ENCODE data around the gene GALNT17.

The GALNT17 gene

GRCh38 chr7:71132127-71132376 lies at the start of gene GALNT17:
TSS of gene GALNT17 (plus strand) at chr7:71132144.
- no peak for TF ChIP-seq EP300 (IDR thresholded peaks at IDR 0.05; ENCODE audit: borderline replicate concordance)
- no peak for TF ChIP-seq TCF12 (IDR thresholded peaks at IDR 0.05; ENCODE audit: low read depth)
- no peak for TF ChIP-seq USF1 (IDR thresholded peaks at IDR 0.05)
- TF ChIP-seq MAX (IDR thresholded peaks at IDR 0.05): no peak
- TF ChIP-seq EGR1 (IDR thresholded peaks at IDR 0.05): no peak
- TF ChIP-seq NFIC (IDR thresholded peaks at IDR 0.05): no peak
- TF ChIP-seq CREB1 (IDR thresholded peaks at IDR 0.05; ENCODE audit: low read depth): no peak
- no peak for TF ChIP-seq YY1 (IDR thresholded peaks at IDR 0.05; ENCODE audit: low read depth)
- no peak for TF ChIP-seq FOXM1 (IDR thresholded peaks at IDR 0.05; ENCODE audit: borderline replicate concordance, low read depth)

DNA sequence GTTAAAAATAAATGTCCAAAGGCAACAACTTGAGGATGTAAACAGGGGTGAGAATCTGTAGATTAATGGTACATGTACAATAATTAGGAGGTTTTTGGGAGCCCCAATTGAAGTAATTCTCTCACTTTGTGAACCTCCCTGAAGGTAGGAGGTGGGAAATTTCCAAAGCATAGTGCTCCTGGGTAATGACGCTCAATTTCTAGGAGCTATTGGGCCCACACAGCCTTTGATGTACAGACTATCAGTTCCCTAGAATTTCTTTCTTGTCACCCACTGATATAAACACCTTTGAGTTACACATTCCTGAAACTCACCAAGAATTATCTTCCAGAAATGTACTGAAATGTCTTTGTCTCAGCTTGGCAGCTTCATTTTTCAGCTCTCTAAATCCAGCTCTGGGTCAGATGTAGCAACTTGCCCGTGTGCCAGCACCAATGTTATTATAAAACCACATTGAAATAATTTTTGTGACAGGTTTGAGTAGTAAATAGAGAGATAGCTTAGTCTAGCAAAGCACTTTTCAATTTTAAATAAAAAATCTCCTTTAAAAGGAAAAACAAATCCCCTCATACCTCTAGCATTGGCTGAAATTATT lies 36.6 kb upstream of the GALNT17 start:
- TF ChIP-seq RAD21 (IDR thresholded peaks at IDR 0.05; ENCODE audit: low read depth) (no peak), MAX (IDR thresholded peaks at IDR 0.05) (no peak), TEAD4 (IDR thresholded peaks at IDR 0.05) (no peak), TCF12 (IDR thresholded peaks at IDR 0.05; ENCODE audit: low read depth) (no peak), EGR1 (IDR thresholded peaks at IDR 0.05) (no peak), USF1 (IDR thresholded peaks at IDR 0.05) (no peak), CREB1 (IDR thresholded peaks at IDR 0.05; ENCODE audit: low read depth) (no peak), TAF1 (IDR thresholded peaks at IDR 0.05; ENCODE audit: low read depth) (no peak), CEBPB (IDR thresholded peaks at IDR 0.05) (no peak), FOXM1 (IDR thresholded peaks at IDR 0.05; ENCODE audit: borderline replicate concordance, low read depth) (no peak), EP300 (IDR thresholded peaks at IDR 0.05; ENCODE audit: borderline replicate concordance) (no peak), YY1 (IDR thresholded peaks at IDR 0.05; ENCODE audit: low read depth) (no peak), NFIC (IDR thresholded peaks at IDR 0.05) (no peak), ZBTB7A (IDR thresholded peaks at IDR 0.05; ENCODE audit: low read depth) (no peak)
- TF ChIP-seq, protein P1, sequence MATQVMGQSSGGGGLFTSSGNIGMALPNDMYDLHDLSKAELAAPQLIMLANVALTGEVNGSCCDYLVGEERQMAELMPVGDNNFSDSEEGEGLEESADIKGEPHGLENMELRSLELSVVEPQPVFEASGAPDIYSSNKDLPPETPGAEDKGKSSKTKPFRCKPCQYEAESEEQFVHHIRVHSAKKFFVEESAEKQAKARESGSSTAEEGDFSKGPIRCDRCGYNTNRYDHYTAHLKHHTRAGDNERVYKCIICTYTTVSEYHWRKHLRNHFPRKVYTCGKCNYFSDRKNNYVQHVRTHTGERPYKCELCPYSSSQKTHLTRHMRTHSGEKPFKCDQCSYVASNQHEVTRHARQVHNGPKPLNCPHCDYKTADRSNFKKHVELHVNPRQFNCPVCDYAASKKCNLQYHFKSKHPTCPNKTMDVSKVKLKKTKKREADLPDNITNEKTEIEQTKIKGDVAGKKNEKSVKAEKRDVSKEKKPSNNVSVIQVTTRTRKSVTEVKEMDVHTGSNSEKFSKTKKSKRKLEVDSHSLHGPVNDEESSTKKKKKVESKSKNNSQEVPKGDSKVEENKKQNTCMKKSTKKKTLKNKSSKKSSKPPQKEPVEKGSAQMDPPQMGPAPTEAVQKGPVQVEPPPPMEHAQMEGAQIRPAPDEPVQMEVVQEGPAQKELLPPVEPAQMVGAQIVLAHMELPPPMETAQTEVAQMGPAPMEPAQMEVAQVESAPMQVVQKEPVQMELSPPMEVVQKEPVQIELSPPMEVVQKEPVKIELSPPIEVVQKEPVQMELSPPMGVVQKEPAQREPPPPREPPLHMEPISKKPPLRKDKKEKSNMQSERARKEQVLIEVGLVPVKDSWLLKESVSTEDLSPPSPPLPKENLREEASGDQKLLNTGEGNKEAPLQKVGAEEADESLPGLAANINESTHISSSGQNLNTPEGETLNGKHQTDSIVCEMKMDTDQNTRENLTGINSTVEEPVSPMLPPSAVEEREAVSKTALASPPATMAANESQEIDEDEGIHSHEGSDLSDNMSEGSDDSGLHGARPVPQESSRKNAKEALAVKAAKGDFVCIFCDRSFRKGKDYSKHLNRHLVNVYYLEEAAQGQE (IDR thresholded peaks at IDR 0.05; ENCODE audit: low read depth): no peak

GRCh38 chr7:71096351-71096750 lies 35.6 kb upstream of the GALNT17 start:
- TF ChIP-seq TEAD4 (IDR thresholded peaks at IDR 0.05) (no peak), USF1 (IDR thresholded peaks at IDR 0.05) (no peak), MAX (IDR thresholded peaks at IDR 0.05) (no peak), NFIC (IDR thresholded peaks at IDR 0.05) (no peak), TCF12 (IDR thresholded peaks at IDR 0.05; ENCODE audit: low read depth) (no peak), EP300 (IDR thresholded peaks at IDR 0.05; ENCODE audit: borderline replicate concordance) (no peak), EGR1 (IDR thresholded peaks at IDR 0.05) (no peak), FOXM1 (IDR thresholded peaks at IDR 0.05; ENCODE audit: borderline replicate concordance, low read depth) (no peak), CEBPB (IDR thresholded peaks at IDR 0.05) (no peak), TAF1 (IDR thresholded peaks at IDR 0.05; ENCODE audit: low read depth) (no peak), RAD21 (IDR thresholded peaks at IDR 0.05; ENCODE audit: low read depth) (no peak), YY1 (IDR thresholded peaks at IDR 0.05; ENCODE audit: low read depth) (no peak), ZBTB7A (IDR thresholded peaks at IDR 0.05; ENCODE audit: low read depth) (no peak)
- TF ChIP-seq, protein P1 (IDR thresholded peaks at IDR 0.05; ENCODE audit: low read depth): no peak

- no peak for TF ChIP-seq TEAD4 (IDR thresholded peaks at IDR 0.05)
- TF ChIP-seq USF1 (IDR thresholded peaks at IDR 0.05): no peak
- no peak for TF ChIP-seq CEBPB (IDR thresholded peaks at IDR 0.05)
- no peak for TF ChIP-seq NFIC (IDR thresholded peaks at IDR 0.05)
- TF ChIP-seq FOXM1 (IDR thresholded peaks at IDR 0.05; ENCODE audit: borderline replicate concordance, low read depth): no peak
- no peak for TF ChIP-seq RAD21 (IDR thresholded peaks at IDR 0.05; ENCODE audit: low read depth)
- no peak for TF ChIP-seq MAX (IDR thresholded peaks at IDR 0.05)
- TF ChIP-seq EGR1 (IDR thresholded peaks at IDR 0.05): no peak
- TF ChIP-seq, protein P1 (IDR thresholded peaks at IDR 0.05; ENCODE audit: low read depth): no peak
- no peak for TF ChIP-seq ZBTB7A (IDR thresholded peaks at IDR 0.05; ENCODE audit: low read depth)
- no peak for TF ChIP-seq CREB1 (IDR thresholded peaks at IDR 0.05; ENCODE audit: low read depth)
- no peak for TF ChIP-seq TAF1 (IDR thresholded peaks at IDR 0.05; ENCODE audit: low read depth)
- TF ChIP-seq EP300 (IDR thresholded peaks at IDR 0.05; ENCODE audit: borderline replicate concordance): no peak
- TF ChIP-seq YY1 (IDR thresholded peaks at IDR 0.05; ENCODE audit: low read depth): no peak
- no peak for TF ChIP-seq TCF12 (IDR thresholded peaks at IDR 0.05; ENCODE audit: low read depth)
Observed at GRCh38 chr7:71106226-71106625, 25.7 kb upstream of the GALNT17 start.
